ENCODE data around the gene NCKAP5. TPM values are rescaled to one million over a fixed set of nuclear protein-coding genes. Genes with fewer than 3 reads are reported as not detected.

The NCKAP5 gene
- total and polyA plus RNA-seq, 2 of the 13 experiments (the other 11 are each of a cell fraction or from before 2014, with no cell fraction given) = 0.01 TPM; not detected in 1

GRCh38 chr2:133306236-133306635, 262.0 kb downstream of the NCKAP5 start (continued):
- TF ChIP-seq CENPX (CRISPR knock-in tag; IDR thresholded peaks at IDR 0.05) (no peak), SAP130 (CRISPR knock-in tag; IDR thresholded peaks at IDR 0.05; ENCODE audit: low read depth) (no peak)

- 33% methylated on average over 3 of the region's 3 CpGs for WGBS (ENCODE audit: low lambda C conversion rate)
- Histone ChIP-seq H3K27ac (ENCODE audit: extremely low read length, insufficient read depth, low read length) (no peak overlapping the region), H3K9me3 (ENCODE audit: low read length) (peaks cover 14% of the 10 kb centered on the region), H3K9ac (ENCODE audit: insufficient read depth, low read depth, low read length) (no peak overlapping the region), H2AFZ (ENCODE audit: low read length) (no peak overlapping the region), H3K4me2 (ENCODE audit: low read depth, low read length) (no peak overlapping the region), H3K79me2 (ENCODE audit: insufficient read depth, low read length) (no peaks in the 10 kb centered on the region), H3K4me3 (replicated peaks in 1 of 3; ENCODE audit: insufficient read depth in 1 of 3, low read depth in 2 of 3, low read length in 3 of 3) (no peak overlapping the region), H3K4me1 (ENCODE audit: insufficient read depth, low read length) (no peaks in the 10 kb centered on the region), H4K20me1 (ENCODE audit: insufficient read depth, low read length) (no peaks in the 10 kb centered on the region), H3K36me3 (replicated peaks in 1 of 2; ENCODE audit: control insufficient read depth in 1 of 2, insufficient read depth in 2 of 2, low read length in 2 of 2) (no peaks in the 10 kb centered on the region), H3K27me3 (ENCODE audit: control insufficient read depth in 1 of 2, insufficient read depth in 2 of 2, low read length in 2 of 2) (no peaks in the 10 kb centered on the region)
- intact Hi-C loops (cut with micrococcal nuclease; ENCODE audit: unreplicated experiment) = no loop called here
- FAIRE-seq = no peak
- CTCF ChIA-PET (ENCODE audit: low intra/inter-chr PET ratio, low total read pairs) = no interaction called here
- POLR2A ChIA-PET = no interaction called here
- TF ChIP-seq ZHX2 (IDR thresholded peaks at IDR 0.05; ENCODE audit: low read depth) = no peak
- no peak for TF ChIP-seq ZHX2 (CRISPR knock-in tag; IDR thresholded peaks at IDR 0.05; ENCODE audit: borderline replicate concordance)
- no peak for TF ChIP-seq REXO4 (CRISPR knock-in tag; IDR thresholded peaks at IDR 0.05; ENCODE audit: borderline replicate concordance)
- no peak for TF ChIP-seq DR1 (CRISPR knock-in tag; IDR thresholded peaks at IDR 0.05)
- no peak for TF ChIP-seq CCDC6 (CRISPR knock-in tag; IDR thresholded peaks at IDR 0.05)
- no peak for TF ChIP-seq TAF15 (IDR thresholded peaks at IDR 0.05; ENCODE audit: low read depth, low read length, poor library complexity, severe bottlenecking)
- no peak for TF ChIP-seq KAT8 (CRISPR knock-in tag; IDR thresholded peaks at IDR 0.05)
- TF ChIP-seq THAP11 (CRISPR knock-in tag; IDR thresholded peaks at IDR 0.05) = no peak
- TF ChIP-seq FOXM1 (CRISPR knock-in tag; IDR thresholded peaks at IDR 0.05) = no peak
- TF ChIP-seq HMGXB3 (CRISPR knock-in tag; IDR thresholded peaks at IDR 0.05; ENCODE audit: borderline replicate concordance) = no peak
- ATAC-seq = no peak
- no TSS peak for BruUV-seq (replicated peaks)
- no peak for DNase-seq (ENCODE audit: low spot score)
- in situ Hi-C loops (cut with HindIII; ENCODE audit: extremely low pct_ligation_motif_present, low pct_unique_long_range_greater_than_20kb) = no loop called here
Measured at GRCh38 chr2:133304344-133304743, 263.9 kb downstream of the NCKAP5 start.

Measured in HepG2 (cell line).